NB4 (cell line): ENCODE measurements around the gene NHERF1.

ENCODE experiments used
- DNase-seq: peaks from one replicate; pipeline ENCODE4 v3.0.0; 2010; ENCODE audit warnings: low read depth
- H3K4me3 ChIP-seq: one replicate; pipeline ENCODE4 v1.5.1; 2011; ENCODE audit warnings: mild to moderate bottlenecking, low read depth, low read length, moderate library complexity
- MYC ChIP-seq: IDR thresholded peaks from 2 replicates; pipeline ENCODE4 v1.6.1; 2011; ENCODE audit warnings: low read depth, low read length
- POLR2A ChIP-seq: IDR thresholded peaks from 2 replicates; pipeline ENCODE4 v1.6.1; 2011; ENCODE audit warnings: mild to moderate bottlenecking; ENCODE audit not compliant: insufficient read length; ENCODE audit errors: extremely low read depth
- TF ChIP-seq, protein P1 (sequence below): IDR thresholded peaks from one replicate; pipeline ENCODE4 v1.5.1; 2012; ENCODE audit warnings: low read depth, low read length
- TF ChIP-seq, protein P2 (sequence below): IDR thresholded peaks from 2 replicates; pipeline ENCODE4 v1.6.1; 2011; ENCODE audit warnings: low read depth, low read length

The NHERF1 gene

DNA sequence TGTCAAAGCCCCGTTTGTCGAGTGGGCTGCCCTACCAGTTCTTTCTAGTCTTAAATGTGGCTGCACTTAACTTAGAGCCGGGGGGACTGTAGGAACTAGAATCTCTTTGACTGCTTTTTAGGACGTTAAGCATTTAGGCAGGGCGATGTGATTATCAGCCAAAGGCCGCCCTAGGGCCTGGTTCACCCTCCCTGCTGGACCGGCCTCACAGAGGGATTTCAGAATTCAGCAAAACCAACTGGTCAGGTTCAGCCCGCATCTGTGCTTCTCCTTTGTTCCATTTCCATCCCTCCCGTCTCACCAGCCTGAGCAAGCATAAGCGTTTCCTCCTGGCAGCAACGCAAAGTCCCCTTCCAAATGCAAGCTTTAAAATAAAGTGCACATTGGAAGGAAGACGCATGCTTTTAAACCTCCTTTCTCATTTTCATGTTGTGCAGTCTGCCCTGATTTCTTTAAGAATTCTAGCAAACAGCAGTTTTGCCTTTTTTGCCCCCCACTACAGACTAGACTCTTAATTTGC, 44.2 kb downstream of the NHERF1 start:
- no peak for DNase-seq
- H3K4me3 ChIP-seq: no peak overlapping the region

DNA sequence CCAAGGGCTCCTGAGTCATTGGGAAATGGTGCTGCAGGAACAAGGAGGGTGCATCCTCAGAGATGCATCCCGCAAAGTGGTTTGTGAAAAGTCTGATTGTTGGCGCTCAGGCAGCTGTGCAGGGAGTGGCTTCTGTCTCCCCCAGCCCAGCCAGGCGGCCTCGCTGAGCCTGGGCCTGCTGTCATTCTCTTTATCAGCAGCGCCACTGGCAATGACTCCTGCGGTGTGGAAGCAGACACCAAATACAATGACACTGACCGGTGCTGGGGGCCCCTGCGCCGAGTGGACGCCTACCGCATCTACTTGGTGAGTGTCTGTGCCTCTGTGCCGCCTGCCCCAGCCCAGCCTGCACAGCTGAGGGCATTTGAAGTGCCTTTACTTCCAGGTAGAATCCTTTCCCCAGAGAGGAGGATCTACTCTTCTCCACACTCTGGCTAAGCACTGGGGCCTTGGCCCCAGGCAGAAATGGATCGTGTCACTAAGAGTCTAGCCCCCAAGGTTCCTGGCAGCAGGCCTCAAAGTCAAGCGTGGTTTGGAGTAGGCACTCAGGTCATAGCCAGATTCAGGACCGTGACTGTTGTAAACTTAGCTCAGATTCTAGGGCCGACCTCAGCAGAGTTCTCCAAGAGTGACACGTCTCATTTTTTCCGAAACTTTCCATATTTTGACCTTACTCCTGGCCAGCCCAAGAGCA, 47.0 kb downstream of the NHERF1 start:
- H3K4me3 ChIP-seq: no peak overlapping the region
- TF ChIP-seq POLR2A (no peak), MYC (no peak)
- TF ChIP-seq, protein P1, sequence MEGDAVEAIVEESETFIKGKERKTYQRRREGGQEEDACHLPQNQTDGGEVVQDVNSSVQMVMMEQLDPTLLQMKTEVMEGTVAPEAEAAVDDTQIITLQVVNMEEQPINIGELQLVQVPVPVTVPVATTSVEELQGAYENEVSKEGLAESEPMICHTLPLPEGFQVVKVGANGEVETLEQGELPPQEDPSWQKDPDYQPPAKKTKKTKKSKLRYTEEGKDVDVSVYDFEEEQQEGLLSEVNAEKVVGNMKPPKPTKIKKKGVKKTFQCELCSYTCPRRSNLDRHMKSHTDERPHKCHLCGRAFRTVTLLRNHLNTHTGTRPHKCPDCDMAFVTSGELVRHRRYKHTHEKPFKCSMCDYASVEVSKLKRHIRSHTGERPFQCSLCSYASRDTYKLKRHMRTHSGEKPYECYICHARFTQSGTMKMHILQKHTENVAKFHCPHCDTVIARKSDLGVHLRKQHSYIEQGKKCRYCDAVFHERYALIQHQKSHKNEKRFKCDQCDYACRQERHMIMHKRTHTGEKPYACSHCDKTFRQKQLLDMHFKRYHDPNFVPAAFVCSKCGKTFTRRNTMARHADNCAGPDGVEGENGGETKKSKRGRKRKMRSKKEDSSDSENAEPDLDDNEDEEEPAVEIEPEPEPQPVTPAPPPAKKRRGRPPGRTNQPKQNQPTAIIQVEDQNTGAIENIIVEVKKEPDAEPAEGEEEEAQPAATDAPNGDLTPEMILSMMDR: no peak
- TF ChIP-seq, protein P2, sequence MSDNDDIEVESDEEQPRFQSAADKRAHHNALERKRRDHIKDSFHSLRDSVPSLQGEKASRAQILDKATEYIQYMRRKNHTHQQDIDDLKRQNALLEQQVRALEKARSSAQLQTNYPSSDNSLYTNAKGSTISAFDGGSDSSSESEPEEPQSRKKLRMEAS: no peak
- no peak for DNase-seq

More for the DNA sequence above, 44.2 kb downstream of the NHERF1 start:
- TF ChIP-seq MYC (no peak), POLR2A (no peak)
- TF ChIP-seq, protein P1: no peak
- TF ChIP-seq, protein P2: no peak

DNA sequence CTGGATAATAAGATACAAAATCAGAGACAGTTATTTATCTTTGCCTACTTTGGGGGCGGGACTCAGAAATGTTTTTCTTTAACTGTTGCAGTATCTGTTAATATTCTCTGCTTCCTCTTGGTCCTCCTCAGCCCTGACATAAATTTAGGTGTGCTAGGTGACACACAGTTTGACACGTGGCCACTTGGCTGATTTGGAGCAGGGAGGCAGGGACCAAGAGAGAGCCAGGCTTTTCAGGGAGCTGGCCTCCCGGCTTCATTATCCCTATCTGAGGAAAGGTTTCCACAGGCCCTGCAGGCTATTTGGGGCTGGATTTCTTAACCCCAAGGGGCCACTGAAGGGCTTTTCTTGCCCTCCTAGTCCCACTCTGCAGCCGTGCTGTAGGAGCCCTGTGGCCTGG, 47.8 kb downstream of the NHERF1 start:
- no peak overlapping the region for H3K4me3 ChIP-seq
- TF ChIP-seq, protein P2: no peak
- no peak for TF ChIP-seq POLR2A
- no peak for TF ChIP-seq MYC
- TF ChIP-seq, protein P1: no peak

DNA sequence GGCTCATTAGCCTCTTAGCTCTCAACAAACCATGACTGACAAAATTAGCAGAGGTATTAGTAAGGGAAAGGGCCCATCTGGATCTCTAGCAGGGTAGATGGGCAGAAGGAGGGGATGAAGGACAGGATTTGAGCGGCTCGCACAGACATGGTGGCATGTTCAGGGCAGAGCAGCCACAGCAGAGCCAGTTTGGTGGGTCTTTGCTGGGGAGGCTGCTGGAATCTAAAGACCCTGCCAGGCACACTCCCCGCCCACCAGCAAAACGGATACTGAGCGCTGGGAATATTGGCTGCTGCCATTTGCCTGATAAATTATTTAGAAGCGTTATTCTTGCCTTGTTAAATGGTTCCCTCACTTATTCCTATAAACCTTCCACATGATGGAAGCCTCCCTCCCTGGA, 48.4 kb downstream of the NHERF1 start:
- H3K4me3 ChIP-seq: no peak overlapping the region
- TF ChIP-seq, protein P2: no peak
- no peak for TF ChIP-seq MYC
- TF ChIP-seq POLR2A: no peak
- TF ChIP-seq, protein P1: no peak
- DNase-seq: no peak

More for the DNA sequence above, 47.8 kb downstream of the NHERF1 start:
- DNase-seq: no peak

DNA sequence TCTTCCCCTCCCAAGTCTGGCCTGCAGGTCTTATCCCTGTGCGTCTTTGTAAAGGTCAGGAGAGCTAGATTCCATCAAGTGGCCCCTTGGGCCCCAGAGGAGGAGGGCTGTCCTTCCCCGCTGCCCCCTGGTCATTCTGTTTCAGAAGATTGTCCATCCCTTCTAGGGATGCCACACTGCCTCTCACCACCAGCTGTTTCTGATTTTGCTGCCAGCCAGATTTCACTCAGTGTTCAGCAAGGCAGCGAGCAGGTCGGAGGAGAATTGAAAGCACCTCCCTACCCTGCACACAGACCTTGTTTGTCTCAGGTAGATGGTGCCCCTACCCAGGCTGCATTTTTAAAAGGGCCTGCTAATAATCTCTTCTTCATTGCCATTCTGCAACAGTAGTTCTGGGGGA, 49.4 kb downstream of the NHERF1 start:
- TF ChIP-seq MYC (no peak), POLR2A (no peak)
- TF ChIP-seq, protein P1: no peak
- TF ChIP-seq, protein P2: no peak
- DNase-seq: no peak

More for the DNA sequence above, 49.4 kb downstream of the NHERF1 start:
- H3K4me3 ChIP-seq: no peak overlapping the region
